Ovary (tissue), 3 donors: ENCODE data around the gene PTPN7.

ENCODE experiments used
- CTCF ChIP-seq, 3 donors: fragments of 450-650 bp in 2 of 3; fragments of 200-600 bp in 1 of 3; IDR thresholded peaks; one replicate each; pipeline versions ENCODE4 v1.5.1 to v1.8.0; 2016 to 2022; ENCODE audit warnings: antibody characterized with exemption in 3 of 3, mild to moderate bottlenecking in 1 of 3
- EP300 ChIP-seq: sonication (generic); formaldehyde crosslinking; IDR thresholded peaks from one replicate; pipeline ENCODE4 v1.6.1; 2017; ENCODE audit warnings: antibody characterized with exemption
- POLR2A ChIP-seq: fragments of 450-650 bp; IDR thresholded peaks from one replicate; pipeline ENCODE4 v1.6.1; 2017; ENCODE audit warnings: antibody characterized with exemption, mild to moderate bottlenecking, moderate library complexity
- donor health status: DM: no; HTN: no; CAD: no.

DNA sequence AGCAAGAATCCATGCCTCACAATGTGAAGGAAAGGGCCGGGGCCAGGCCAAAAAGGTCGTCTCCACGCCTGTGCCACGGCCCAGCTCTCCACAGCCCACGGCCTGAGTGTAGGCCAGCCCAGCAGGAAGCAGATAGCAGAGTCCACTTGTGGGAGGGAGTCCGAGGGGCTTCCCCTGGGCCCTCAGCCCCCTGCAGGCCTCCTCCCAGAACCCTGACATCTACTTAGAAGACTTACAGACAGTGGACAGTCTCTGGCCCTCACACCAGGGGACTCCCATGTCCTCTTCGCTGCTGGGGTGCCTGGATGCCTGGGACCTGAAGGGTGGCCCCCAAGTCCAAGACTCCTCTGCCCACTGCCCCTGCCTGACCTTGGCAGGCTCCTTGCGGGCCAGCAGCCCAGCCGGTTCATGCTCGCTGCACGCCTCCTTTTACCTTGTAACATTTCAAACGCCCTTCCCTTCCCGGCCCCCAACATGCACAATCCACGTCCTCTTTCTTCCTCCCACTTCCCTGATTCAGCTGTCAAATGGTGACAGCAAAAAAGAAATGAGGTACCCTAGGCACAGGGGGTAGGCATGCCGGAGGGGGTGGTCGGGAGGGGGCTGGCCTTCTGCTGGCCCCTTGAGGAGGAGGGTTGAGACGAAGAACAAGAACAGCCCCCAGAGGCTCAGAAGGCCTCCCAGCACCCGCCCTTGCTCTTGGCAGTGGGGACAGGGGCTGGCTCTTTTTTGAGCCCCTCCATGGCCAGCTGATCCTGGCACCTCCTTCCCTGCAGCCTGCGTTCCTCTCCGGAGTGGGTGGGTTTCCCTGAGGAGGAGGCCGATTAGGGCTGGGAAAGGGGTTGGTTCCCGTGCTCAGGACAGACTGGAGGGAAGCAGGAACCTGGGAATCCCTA, 997 bp upstream of the PTPN7 start:
- TF ChIP-seq CTCF (IDR thresholded peaks at IDR 0.05) (no peak), POLR2A (no peak), EP300 (no peak)
